GM18520 (cell line): ENCODE results near the gene CHPF.

ENCODE experiments used
- ATAC-seq: cut with Tn5 transposase; IDR thresholded peaks from one replicate; pipeline ENCODE4 v1.9.1; 2021; ENCODE audit not compliant: unreplicated experiment

CHPF gene

GRCh38 chr2:219569041-219569440 is 25.4 kb upstream of the CHPF start:
- ATAC-seq = no peak

GRCh38 chr2:219567791-219568361 is 24.3 kb upstream of the CHPF start:
- no peak for ATAC-seq

GRCh38 chr2:219567131-219567530 is 23.5 kb upstream of the CHPF start:
- no peak for ATAC-seq

GRCh38 chr2:219566640-219567039 is 23.0 kb upstream of the CHPF start:
- ATAC-seq = no peak

- no peak for ATAC-seq
Observed at GRCh38 chr2:219565130-219566080, 21.8 kb upstream of the CHPF start.

GRCh38 chr2:219563271-219563928 is 19.8 kb upstream of the CHPF start:
- no peak for ATAC-seq

- no peak for ATAC-seq
Observed at GRCh38 chr2:219562049-219563020, 18.7 kb upstream of the CHPF start.

- no peak for ATAC-seq
Observed at GRCh38 chr2:219561179-219562048, 17.8 kb upstream of the CHPF start.

GRCh38 chr2:219560893-219561178 is 17.2 kb upstream of the CHPF start:
- no peak for ATAC-seq

- ATAC-seq = no peak
Observed at GRCh38 chr2:219560037-219560892, 16.7 kb upstream of the CHPF start.

GRCh38 chr2:219559156-219559915 is 15.7 kb upstream of the CHPF start:
- no peak for ATAC-seq

GRCh38 chr2:219557791-219558785 is 14.5 kb upstream of the CHPF start:
- ATAC-seq = no peak

GRCh38 chr2:219557320-219557719 is 13.7 kb upstream of the CHPF start:
- ATAC-seq = no peak

GRCh38 chr2:219556413-219556812 is 12.8 kb upstream of the CHPF start:
- ATAC-seq = no peak

- no peak for ATAC-seq
Observed at GRCh38 chr2:219555956-219556355, 12.3 kb upstream of the CHPF start.

- ATAC-seq = no peak
Observed at GRCh38 chr2:219554350-219554749, 10.7 kb upstream of the CHPF start.

GRCh38 chr2:219553463-219553963 is 9.9 kb upstream of the CHPF start:
- no peak for ATAC-seq
